NCI-H460 (cell line): Measurements from ENCODE around the gene CYP17A1. TPM values are rescaled to one million over a fixed set of nuclear protein-coding genes. Genes with fewer than 3 reads are reported as not detected.
"Not testable (repeated sequence)": the region's sequence is repeated elsewhere in the genome, so short reads cannot be mapped to it uniquely, and the experiment has no call there.

ENCODE experiments used
- DNase-seq: peaks from one replicate; pipeline ENCODE4 v3.0.0-alpha.2; 2016; ENCODE audit warnings: low read depth; ENCODE audit errors: extremely low read depth
- polyA plus RNA-seq: library from polyadenylated mRNA; depleted of rRNA; stranded (reverse); fragments of >200 nt; gene quantifications from 2 replicates; pipeline ENCODE4 v1.2.3, GENCODE V29; 2014; cell fraction: nucleus; rRNA removed
- total RNA-seq: library from RNA; depleted of rRNA; stranded (reverse); fragments of >200 nt; shearing (Covaris generic); gene quantifications from 2 replicates; pipeline ENCODE4 v1.2.3, GENCODE V29; 2014; rRNA removed

CYP17A1 gene, protein sequence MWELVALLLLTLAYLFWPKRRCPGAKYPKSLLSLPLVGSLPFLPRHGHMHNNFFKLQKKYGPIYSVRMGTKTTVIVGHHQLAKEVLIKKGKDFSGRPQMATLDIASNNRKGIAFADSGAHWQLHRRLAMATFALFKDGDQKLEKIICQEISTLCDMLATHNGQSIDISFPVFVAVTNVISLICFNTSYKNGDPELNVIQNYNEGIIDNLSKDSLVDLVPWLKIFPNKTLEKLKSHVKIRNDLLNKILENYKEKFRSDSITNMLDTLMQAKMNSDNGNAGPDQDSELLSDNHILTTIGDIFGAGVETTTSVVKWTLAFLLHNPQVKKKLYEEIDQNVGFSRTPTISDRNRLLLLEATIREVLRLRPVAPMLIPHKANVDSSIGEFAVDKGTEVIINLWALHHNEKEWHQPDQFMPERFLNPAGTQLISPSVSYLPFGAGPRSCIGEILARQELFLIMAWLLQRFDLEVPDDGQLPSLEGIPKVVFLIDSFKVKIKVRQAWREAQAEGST
- total RNA-seq: not detected in 2 replicates
- polyA plus RNA-seq: not detected in 2 replicates

DNA sequence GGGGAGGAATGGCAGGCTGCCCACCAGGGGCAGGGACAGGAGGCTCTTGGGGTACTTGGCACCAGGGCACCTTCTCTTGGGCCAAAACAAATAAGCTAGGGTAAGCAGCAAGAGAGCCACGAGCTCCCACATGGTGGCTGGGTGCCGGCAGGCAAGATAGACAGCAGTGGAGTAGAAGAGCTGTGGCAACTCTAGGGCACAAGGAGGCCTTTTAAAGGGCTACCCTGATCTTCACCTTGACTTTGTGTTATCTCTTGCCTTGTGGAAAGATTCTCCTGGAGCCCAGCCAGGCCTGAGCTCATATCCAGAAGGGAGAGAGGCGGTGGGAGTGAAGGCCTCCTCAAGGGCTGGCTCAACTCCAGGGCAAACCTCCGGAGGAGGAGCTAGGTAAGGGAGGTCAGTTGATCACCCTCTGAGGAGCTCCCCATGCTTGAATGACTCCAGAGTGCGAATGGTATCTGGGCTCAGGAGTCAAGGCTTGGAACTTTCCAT lies at the start of gene CYP17A1:
TSS of gene CYP17A1 (minus strand) at position 184 of the 492 bp plus-strand sequence. CDS start at position 132, 52 bp downstream.
- DNase-seq: no peak

DNA sequence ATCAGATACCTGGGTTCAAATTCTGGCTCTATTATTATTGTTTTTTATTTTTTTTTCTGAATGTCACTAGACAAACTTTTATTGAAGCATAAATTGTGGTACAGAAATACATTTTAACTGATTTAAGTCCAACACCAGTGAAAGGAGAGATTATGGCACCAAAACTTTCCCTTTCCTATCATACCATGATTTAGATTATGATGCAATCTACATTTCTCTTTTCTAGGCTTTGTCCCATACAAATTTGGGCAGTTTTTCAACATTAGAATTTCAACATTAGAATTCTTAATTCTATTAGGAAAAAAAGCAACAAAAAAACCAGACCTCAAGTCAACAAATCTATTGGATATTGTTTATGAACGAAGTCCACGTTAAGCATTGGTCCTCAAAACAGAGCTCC lies 43.0 kb upstream of the CYP17A1 start:
- DNase-seq: no peak

DNA sequence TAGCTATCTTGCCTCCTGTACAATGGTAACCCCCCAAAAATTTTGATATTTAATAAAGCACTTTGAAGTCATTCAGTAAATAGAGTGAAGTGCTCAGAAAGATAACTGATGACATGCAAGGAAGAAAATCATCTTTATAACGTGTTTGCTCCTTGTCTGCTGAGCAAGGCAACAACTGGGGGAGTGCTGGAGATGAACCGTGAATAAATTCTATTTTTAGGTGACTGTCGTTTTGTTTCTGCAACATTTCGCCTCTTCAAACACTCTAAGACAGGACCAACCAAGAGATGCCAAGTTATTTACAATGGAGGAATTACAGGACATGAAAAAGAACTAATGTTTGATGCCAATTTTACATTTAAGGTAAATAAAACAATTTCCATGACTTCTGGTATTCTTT lies 41.4 kb upstream of the CYP17A1 start:
- DNase-seq: no peak

- DNase-seq: no peak
Measured at GRCh38 chr10:102876747-102877153, 39.5 kb upstream of the CYP17A1 start.

- DNase-seq: no peak
Measured at GRCh38 chr10:102872163-102872562, 35.0 kb upstream of the CYP17A1 start.

- no peak for DNase-seq
Measured at GRCh38 chr10:102870221-102870620, 33.0 kb upstream of the CYP17A1 start.

DNA sequence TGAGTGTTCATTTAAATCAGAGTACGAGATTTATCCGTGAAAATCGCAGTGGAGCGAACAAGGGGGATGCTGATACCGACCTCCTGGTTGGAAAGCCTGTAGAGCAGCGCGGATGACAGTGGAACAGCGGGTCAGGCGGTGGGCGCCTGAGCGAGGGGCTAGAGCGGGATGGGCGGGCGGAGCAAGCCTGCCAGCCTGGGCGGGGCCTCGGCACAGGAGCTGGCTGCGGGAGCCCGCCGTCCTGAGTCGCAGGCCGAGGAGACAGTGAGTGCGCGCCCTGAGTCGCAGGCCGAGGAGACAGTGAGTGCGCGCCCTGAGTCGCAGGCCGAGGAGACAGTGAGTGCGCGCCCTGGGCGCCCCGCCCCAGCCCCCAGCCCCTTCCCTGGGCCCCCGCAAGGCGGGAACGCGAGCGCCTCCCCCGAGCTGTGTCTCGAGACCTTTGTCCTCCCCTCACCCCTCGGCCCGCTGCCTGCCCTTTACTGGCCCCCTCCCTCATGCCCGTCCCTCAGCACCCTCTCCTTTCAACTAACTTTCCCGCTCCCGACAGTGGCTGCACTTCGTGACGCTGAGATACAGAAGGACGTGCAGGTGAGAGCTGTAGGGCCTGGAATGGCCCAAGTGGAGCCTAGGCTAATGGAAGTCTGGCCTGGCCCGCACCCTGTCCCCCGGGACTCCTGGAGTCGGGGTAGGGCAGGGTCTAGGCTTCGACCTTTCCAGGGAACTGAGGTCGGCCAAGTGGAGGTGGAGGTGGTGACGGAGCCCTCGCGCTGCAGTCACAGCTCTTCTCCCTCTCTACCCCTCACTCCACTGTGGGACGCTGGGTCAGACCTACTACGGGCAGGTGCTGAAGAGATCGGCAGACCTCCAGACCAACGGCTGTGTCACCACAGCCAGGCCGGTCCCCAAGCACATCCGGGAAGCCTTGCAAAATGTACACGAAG lies 32.3 kb upstream of the CYP17A1 start, which contains the start of gene AS3MT:
TSS of gene AS3MT (plus strand) at position 213 of the 941 bp plus-strand sequence. CDS start at position 336, 123 bp downstream.
- peak; percentile 17 for DNase-seq

DNA sequence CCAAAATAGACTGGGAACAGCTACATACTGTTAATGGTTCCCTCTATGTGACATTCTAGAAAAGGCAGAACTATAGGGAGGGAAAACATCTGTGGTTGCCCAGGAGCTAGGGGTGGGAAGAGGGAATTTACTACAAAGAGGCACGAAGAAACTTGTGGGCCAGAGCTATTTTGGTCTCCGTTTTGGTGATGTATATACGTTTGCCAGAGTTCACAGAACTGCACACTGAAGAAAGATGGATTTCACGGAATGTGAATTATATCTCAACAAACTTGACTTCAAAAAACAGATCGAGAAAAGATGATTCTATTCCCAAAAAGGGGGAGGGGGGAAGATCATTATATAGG lies 31.7 kb upstream of the CYP17A1 start:
- DNase-seq: no peak

DNA sequence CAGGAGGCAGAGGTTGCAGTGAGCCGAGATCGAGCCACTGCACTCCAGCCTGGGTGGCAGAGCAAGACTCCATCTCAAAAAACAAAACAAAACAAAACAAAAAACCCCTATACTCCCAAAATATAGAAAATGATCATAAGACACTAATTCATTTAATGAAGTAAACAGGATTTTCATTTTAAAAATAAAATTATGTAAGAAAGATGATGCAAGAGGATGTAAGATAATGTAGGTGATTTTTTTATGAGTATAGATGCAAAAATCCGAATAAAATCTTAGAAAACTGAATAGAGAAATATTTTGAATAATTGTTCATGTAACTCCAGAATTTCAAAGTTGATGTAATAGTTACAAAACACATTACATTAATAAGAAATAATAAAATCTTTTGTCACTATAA lies 28.4 kb upstream of the CYP17A1 start:
- DNase-seq: no peak

DNA sequence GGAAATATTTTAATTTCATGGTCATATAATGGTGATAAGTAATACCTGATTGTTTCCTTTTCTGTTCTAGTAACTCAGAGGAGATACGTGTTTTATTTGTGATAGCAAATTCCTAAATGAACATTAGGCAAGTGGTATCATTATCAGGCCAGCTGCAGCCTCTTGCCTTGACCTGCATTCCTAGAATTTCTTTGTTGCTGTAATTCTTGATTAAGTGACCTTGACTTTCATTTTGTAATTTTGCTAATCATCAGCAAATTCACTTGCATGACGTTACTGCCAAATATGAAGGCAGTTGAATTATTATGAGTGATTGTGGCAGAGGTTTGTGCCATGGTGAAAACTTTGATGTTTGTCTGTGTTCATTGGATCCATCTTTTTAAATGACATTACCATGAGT lies 26.4 kb upstream of the CYP17A1 start:
- no peak for DNase-seq

- no peak for DNase-seq
Measured at GRCh38 chr10:102859911-102860310, 22.7 kb upstream of the CYP17A1 start.

GRCh38 chr10:102856758-102857424 lies 19.7 kb upstream of the CYP17A1 start:
- DNase-seq: no peak

- peak; percentile 46 for DNase-seq
Measured at GRCh38 chr10:102855731-102856436, 18.7 kb upstream of the CYP17A1 start.

- not testable (repeated sequence) for DNase-seq
Measured at GRCh38 chr10:102853237-102853636, 16.0 kb upstream of the CYP17A1 start.

GRCh38 chr10:102850025-102850518 lies 12.9 kb upstream of the CYP17A1 start:
- DNase-seq: no peak

GRCh38 chr10:102845352-102845902 lies 8.2 kb upstream of the CYP17A1 start:
- no peak for DNase-seq

DNA sequence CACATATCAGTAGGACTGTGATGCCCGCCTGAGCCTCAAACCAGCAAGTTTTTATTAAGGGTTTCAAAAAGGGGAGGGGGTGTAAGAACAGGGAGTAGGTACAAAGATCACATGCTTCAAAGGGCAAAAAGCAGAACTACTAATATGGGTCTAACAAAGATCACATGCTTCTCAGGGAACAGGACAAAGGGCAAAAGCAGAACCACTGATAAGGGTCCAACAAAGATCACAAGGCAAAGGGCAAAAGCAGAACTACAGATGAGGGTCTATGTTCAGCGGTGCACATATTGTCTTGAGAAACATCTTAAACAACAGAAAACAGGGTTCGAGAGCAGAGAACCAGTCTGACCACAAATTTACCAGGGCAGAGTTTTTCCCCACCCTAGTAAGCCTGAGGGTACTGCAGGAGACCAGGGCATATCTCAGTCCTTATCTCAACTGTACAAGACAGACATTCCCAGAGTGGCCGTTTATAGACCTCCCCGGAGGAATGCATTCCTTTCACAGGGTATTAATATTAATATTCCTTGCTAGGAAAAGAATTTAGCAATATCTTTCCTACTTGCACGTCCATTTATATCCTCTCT lies 7.1 kb upstream of the CYP17A1 start:
- not testable (repeated sequence) for DNase-seq

GRCh38 chr10:102843139-102843538 lies 5.9 kb upstream of the CYP17A1 start:
- DNase-seq: not testable (repeated sequence)

DNA sequence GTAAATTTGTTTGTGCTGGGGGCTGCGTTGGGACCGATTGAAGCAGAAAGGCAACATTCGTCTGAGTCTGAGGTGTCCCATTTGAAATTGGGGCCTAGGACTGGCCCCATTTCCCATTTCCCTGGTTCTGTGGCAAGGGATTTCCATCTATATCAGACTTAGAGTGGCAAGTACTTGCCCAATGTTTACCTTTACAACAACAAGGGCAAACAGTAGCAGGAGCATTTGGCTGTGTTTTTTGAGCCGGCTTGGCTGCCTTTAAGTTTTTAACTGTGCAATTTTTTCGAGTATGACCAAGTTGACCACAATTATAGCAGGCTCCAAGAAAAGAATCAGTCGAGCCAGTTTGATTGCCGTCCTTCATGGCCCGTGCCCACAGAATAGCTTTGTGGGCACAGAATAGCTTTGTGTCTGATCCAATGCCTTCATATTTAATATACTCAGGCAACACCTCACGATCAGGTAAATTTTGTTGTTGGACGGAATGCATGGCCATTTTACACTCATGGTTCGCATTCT lies 4.7 kb upstream of the CYP17A1 start:
- DNase-seq: no peak
